ENCODE data around the gene PELI1.

Gene PELI1, protein sequence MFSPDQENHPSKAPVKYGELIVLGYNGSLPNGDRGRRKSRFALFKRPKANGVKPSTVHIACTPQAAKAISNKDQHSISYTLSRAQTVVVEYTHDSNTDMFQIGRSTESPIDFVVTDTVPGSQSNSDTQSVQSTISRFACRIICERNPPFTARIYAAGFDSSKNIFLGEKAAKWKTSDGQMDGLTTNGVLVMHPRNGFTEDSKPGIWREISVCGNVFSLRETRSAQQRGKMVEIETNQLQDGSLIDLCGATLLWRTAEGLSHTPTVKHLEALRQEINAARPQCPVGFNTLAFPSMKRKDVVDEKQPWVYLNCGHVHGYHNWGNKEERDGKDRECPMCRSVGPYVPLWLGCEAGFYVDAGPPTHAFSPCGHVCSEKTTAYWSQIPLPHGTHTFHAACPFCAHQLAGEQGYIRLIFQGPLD

DNA sequence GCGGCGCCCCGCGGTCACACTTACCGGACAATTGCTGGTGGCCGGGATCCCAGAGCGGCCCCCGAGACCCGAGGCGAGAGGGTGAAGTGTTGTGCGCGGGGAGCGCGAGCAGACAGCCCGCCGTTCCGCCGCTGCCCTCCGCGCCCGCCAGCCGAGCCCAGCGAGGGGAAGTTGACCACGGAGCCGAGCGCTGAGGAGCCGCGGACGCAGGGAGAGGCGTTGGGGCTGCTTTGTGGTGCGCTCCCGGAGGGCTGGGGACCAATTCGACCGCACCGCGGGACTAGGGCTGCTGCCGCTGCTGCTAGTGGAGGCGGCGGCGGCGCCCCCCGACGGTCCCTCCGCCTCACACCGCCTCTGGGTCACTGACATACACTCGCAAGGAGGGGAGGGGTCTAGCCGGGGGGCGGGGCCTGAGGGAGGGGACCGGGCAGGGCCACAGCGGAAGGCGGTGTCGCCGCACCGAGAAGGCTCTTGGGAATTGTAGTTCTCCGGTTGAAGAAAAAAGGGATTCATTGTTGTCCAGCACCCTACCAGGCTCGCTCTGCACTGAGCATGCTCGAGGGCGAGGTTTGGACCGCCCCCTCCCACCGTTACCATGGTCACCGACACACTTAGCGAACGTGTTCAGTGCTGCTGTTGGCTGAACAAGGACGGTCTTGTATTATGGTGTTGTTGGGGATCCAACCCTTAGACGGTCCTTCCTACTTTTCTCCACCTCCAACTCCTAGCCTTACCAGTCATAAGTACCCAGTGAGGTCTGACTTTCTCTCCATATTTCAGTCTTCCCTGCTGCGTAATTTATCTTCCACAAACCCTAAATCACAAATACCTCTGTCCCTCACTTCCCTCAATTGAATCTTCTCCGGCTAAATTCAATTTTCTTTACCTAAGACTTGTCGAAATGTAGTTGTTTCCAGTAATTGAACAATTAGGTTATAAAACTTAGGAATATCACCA lies at the start of gene PELI1:
TSS of gene PELI1 (minus strand) at position 364 of the 957 bp plus-strand sequence. CDS start 36,110 bp downstream, outside the sequence.
- peak; percentile 95 for FAIRE-seq

DNA sequence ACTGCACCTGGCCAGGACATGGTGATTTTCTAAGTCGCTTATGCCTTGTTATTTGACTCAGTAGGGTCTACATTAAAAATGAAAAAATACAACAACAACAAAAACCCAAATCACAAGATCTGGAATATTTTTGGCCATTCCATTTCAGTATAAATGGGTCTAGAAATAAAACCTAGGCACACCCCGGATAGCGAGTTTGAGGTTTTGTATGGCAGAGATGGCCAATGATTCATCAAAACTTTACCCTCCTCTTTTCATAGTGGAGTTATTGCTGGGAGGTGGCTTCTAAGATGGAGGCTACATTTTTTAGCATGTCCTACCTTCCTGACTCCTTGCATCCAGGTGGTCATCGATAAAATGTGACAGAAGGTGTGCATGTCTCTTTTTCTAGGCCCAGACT lies 49.3 kb upstream of the PELI1 start:
- FAIRE-seq = no peak

DNA sequence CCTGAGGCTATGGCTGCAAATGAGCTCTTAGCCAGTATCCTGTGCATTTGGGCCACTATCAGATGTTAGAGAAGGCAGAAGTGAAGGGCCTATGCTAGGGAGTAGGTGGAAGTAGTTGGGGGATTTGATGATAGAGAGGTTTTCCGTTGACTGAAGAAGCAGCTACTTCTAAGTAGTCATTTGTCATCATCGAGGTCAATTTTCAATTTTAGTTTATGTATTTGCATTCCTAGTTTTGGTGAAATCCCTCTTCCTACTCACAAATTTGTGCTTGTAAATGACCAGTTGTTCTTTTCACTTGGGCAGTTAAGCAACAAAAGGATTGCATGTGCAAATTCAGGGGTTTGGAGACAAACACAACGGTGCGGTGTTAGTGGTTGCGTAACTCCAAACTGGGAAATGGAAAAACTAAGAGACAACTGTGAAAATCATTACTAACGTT lies 48.5 kb upstream of the PELI1 start:
- no peak for FAIRE-seq

DNA sequence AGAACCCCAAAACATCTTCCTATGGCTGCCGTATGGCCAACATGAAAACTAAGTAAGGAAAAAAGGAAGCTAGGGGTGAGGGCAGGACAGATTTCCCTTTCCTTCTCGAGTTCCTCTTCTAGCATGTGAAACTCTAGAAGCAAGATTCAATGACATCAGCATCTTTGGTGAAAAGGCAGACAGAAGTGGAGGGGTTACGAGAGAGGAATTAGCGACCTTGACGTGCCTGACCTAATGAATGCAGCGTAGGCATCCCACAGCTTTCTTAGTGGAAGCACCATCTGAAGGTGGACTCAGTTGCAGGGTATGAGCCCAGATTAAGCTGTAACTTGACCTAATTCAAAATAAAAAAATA lies 47.9 kb upstream of the PELI1 start:
- no peak for FAIRE-seq

DNA sequence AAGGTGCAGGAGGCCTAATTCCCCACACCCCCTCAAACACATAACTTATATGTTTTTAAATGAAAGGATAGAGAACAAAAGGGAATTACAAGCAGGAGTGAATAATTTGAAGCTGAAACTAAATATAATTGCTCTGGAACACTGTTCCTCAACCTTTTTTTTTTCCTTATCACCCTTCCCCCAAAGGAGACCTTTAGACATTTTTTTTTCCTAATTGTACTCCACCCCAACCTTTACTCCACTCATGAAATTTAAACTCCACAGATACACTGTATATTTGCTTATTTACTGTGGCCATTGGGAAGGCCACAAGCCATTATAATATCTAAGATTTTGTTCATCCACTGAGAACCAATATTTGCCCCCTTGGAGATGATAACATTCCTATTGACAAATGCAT lies 45.4 kb upstream of the PELI1 start:
- FAIRE-seq = no peak

DNA sequence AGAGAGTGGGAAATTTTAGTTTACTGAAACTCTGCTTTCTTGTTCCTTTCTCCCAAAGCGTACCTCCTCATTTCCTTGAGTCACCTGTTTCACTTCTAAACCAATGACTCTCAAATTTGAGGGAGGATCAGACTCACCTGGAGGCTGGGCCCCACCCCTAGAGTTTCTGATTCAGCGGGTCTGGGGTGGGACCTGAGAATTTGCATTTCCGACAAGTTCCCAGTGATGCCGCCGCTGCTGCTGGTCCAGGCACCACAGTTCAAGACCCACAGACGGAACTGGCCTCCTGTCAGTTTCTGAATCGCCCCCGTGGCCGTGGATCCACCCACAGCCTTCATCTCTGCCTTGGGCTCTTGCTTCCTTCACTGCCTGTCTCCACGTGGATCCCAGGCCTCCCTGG lies 44.9 kb upstream of the PELI1 start:
- FAIRE-seq = no peak

DNA sequence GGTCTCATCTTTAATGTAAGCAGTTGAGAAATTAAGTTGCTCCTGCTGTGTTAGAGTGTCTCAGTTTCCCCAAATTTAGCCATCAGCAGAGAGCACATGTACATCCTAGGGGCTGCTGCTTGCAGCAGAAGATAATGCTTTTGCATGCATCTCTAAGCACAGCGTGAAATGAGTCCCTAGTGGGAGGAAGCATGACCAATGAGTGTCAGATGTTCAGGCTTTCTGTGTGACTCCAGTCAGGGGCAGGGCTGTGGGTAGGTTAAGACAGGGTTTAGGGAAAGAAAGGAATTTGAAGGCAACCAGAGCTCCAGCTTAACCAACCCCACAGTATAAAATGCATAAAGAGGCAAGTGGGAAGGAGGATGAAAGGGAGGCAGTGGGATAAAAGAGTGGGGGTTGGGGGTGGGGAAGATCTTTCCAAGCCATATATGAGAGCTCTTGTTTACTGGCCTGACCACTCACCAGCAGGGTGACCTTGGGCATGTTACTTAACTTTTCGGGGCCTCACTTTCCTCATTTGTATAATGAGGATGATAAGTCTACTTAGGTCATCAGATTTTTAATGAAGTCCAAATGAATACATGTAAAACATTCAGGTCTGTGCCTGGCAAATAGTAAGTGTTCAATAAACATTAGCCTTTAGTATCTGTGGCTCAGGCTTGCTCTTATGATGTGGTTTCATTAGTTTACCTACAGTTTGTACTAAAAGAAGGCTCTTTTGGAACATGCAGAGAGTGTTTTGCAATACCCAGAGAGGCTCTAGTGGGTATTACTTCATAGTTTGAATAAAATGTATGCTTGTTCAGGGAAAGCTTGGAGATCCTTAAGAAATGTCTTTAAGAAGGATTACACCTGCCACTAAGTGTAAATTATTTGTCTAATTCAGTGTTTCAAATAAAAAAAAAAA lies 42.7 kb upstream of the PELI1 start:
- no peak for FAIRE-seq

DNA sequence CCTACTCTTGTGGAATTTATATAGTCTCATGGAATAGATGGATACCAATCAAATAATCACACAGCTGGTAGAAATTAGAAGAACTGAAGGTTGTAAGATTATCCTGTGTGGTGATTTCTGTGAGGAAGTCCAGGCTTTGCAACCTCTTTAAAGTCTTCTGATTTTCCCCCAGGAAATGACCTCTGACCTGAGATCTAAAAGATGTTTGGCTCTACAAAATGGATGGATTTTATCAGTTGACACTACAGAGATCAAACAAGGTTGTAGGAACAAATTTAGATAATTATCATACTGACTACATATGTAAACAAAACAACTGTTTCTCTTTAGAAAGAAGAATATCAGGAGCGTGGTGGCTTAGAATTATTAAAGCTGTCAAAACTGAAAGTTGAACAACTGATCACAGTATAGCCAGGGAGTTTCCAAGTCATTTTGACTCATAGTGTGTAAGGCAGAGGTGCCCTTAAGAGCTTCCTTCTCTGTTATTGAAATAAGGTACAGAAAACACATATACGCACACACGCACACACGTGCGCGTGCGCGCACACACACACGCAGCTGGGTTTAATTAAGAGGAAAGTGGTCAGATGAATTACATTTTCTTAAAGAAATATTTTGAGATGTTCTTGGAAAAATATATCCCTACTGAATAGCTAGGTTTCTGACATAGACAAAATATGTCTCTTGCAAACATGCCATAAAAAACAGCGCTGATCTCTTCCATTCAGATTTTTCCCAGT lies 35.5 kb upstream of the PELI1 start:
- no peak for FAIRE-seq

DNA sequence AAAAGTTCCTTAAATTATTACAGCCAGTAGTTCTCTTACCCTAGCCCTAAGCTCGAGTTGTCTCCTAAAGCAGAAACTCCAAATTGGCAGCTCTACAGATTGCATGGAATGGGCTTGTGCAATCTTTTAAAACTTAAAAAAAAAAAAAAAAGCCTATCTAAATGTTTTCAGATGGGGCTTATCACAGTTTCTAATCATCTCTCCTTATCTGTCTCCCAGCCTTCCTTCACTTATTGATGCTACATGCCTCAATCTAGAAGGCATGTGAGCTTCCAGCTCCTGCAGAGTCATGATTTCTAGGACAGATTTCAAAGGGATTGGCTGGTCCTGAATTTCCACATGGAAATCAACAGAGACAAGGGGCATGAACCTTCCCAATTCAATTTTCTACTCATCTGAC lies 33.1 kb upstream of the PELI1 start:
- FAIRE-seq = no peak

DNA sequence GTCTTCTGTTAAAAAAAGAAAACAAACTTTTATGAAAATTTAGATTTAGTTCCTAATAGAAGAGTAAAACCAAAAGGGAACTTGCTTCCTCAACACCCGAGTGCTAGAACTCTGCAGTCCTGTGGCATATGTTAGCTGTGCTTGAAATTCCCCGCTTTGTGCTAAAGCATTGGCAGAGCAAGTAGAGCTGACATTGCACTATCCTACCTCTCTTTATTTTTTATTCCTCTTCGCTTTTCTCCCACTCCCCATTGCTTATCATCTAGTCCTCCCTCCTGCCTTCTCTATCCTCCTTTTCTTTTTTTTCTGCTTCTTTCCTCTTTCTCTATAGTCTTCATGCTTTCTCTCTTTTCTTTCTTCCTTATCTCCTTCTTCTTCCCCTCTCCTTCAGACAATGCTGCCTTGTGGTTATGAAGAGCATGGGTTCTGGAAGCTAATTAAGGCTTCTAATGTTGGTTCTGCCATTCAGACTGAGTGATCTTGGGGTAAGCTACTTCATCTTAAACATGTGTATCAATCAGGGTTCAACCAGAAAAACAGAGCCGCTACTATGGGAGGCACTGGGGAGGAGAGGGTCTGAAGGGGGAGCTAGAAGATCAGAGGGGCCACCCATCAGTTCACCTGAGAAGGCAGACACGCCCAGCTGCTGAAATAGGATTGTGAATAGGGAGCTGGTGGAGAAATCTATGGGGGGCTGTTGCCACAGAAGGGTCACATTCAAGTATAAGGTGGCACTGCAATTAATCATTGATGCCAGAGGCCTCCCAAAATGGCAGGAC lies 31.4 kb upstream of the PELI1 start:
- FAIRE-seq = no peak

DNA sequence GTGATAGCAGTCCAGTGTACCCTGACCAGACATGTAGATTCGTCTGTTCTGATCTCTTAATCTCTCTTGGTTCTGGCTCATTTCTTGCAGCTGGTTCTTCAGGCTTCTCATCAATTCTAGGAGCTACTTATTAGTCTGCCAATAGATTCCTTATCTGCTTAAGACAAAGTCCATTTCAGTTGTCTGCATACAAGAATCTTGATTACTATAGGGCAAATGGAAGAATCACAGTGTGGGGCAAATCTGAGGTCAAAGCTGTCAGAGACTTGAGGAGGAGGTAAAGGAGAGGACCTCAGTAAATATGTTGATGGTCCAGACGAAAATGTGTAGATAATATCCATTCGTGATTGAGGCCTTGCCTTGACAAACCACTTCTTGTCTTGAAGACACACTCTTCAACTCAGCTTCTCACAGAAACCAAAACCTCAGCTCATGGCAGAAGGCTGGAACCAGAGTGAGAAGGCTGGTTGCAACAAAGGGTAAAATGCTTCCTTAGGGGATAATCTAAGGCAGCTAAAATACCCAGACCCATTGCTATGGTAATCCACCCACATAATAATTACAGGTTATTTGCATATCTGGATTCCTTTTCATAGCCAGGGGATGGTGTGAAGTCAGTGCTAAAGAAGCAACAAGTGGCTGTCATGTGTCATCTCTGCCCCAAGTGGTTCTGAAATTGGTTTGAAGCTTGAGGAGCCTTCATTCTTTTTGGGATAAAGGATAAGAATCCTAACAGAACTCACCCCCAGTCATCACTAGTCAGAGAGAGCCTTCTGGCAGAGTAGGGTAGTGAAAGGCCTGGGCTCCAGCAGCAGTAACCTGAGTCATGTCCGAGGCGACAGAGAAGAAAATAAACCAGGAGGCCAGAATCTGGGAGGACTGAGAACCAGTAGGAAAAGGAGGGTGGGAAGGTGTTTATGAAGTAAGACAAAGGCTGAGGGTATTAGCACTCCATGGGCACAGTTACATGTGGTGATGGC lies 29.2 kb upstream of the PELI1 start:
- no peak for FAIRE-seq

DNA sequence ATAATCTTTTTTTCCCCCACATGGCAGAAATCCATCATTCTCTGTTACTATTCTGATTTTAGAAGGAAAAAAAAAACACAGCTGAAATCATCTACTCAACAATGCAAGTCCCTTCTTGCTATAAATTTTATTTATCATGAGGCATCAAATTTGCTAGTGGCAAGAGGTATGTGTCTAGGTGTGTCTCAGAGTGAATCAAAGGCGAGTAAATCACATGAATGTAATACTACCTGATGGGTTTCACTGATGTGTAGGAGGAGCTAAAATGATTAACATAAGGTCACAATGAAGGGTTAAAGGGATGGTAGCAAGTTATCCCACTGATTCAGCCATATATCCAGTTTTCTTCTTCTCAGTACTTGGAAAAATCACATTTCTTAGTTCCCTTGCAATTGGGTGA lies 24.5 kb upstream of the PELI1 start:
- FAIRE-seq = no peak

DNA sequence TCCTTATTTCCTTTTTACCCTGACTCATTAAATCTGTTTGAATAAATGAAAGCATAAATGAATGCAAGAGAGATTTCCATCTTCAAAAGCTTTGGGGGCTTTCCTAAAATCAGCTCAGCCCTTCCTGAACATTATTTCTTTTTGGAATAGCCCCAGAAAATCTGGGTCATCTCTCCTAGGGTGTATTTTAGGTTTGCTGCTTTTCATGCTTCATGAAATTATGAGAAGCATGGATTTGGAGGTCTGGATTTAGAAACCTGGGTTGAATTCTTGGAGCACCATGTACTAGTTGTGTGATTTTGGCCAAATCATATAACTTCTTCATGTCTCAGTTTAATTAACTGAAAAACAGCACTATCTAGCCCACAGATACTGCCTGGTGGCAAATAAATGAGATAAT lies 24.0 kb upstream of the PELI1 start:
- FAIRE-seq = no peak

DNA sequence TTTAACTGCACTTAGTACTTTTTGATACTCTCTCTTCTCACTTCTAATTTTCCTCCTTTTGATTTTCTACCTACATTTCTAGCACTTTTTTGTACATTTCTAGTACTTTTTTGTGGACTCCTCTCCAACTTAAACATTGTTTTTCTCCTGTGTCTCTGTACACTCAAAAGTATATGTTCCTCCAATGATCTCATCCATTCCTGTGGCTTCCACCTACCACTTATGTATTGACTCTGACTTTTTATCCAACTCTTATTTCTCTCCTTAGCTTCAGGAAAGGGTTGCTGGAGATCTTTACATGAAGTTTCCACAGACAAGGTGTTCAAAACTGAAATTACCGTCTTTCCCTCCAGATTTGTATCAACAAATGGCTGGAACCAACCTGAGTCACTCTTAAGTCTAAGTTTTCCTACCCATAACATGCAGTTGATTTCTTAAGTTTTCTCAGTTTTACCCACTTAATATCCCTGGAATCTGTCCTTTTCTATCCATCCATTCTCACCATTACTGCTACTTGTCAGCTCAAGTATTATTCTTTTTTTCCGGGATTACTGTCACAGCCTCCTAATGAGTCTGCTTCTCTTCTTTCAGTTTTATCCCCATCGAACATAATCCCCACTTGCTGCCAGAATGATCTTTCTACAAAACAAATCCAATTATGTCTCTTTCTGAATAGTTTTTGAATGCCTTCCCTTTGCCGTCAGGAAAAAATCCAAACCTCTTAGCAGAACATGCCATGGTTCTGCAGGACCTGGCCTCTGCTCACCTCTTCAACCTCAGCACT lies 22.6 kb upstream of the PELI1 start:
- no peak for FAIRE-seq

DNA sequence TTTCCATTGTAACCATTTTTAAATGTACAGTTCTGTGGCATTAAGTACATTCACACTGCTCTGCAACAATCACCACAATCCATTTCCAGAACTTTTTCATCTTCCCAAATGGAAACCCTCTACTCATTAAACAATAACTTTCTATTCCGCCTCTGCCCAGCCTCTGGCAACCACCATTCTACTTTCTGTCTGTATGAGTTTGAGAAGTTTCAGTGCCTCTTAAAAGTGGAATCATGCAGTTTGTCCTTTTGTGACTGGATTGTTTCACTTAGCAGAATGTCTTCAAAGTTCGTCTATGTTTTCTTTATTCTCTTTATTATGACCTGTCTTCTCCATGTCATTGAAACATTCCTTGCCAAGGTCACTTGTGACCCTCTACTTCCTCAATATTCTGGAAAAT lies 22.0 kb upstream of the PELI1 start:
- no peak for FAIRE-seq

DNA sequence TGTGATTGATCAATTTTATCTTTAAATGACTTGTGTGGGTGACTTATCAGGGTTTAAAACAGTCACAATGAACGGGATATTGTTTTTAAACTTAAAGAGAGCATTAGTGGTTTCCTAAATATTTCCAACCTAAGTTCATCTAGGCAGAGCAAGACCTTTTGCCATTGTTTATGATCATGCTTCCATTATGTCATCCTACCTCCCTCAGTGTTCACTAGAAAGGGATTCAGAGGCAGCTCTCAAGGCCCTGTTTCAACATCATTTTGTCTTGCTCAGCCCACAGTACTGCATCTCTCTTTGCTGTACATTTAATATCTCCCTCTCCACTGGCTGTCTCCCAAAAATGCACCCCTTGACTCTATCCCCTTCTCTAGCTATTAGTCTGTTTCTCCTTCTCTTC lies 21.5 kb upstream of the PELI1 start:
- FAIRE-seq = no peak

DNA sequence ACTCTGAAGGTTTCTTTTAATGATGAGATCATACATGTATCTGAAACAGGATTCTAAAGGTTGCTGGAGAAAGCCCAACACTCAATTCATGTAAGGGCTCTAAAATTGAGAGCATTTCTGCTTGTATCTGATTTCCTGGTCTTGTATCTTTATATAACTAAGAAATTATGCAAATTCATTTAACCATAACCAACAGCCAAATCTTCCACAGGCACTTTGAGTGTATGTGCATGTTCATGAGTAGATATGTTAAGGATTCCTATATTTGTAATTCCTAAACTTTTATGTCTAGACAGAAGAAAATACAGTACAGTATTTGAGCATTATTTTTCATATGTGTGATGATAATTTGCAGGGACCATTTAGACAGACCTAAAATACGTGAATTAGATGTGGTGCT lies 20.4 kb upstream of the PELI1 start:
- FAIRE-seq = no peak

DNA sequence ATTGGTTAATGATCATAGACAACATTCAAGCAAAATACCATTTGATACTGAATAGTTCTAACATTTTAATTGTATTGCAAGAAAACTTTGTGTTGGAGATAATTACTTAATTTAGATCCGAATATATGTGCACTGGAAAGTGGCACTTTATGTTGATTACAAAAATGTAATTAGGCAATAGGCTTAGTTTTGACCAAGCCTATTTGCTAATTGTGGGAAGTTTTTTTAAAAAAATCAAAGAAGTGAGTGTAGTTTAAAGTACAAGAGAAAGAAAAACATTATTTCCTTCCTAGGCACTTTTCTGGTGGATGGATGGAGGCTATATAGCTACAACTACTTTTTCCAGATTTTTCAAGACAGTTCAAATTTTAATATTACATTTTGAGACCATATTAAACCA lies 18.3 kb upstream of the PELI1 start:
- FAIRE-seq = no peak

DNA sequence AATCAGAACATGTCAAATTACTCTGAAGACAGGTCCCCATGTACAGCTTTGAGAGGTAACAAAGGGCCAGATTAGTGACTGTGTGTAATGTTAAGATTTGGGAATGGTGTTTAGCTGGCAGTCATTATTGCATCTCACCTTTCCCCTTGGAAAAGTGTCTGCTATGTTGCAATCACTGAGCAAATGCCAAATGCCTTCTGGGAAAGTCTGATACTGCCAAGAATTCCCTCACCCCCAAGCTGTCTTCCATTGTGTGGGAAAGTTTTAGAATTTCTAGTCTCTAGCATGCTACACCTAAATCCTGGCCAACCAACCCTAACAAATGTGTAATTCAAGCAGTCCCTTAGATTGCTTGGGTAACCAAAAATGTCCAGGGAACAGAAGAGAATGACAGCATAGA lies 13.6 kb upstream of the PELI1 start:
- FAIRE-seq = no peak
